VCaP (cell line): ENCODE measurements around the gene TMPRSS4.

ENCODE experiments used
- H3K27ac ChIP-seq: fragments of 450-650 bp; 2 replicates; pipeline ENCODE4 v1.5.1; 2017
- CTCF ChIP-seq: fragments of 450-650 bp; conservative IDR thresholded peaks from 2 replicates; pipeline ENCODE4 v1.5.1; 2017; ENCODE audit warnings: mild to moderate bottlenecking, moderate library complexity

Gene TMPRSS4

GRCh38 chr11:118164885-118165284, 88.0 kb downstream of the TMPRSS4 start:
- no peak overlapping the region for H3K27ac ChIP-seq
- TF ChIP-seq CTCF = no peak

DNA sequence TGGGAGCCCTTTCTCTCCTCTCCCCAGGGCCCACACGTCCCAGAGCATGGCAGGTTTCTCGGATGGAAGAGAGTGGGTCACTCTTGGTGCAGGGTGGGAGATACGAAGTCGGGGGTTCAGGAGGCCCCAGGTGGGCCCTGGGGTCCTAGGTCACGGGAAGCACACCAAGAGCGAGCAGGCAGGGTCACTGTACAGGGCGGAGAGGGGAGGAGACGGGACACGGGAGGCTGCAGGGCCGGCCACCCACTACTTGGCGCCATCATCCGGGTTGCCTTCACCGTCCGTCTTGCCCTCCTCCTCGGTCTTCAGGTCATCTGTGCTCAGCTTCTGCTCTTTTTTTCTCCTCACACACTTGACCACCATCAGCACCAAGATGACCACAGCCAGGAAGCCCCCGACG, 89.8 kb downstream of the TMPRSS4 start:
- no peak overlapping the region for H3K27ac ChIP-seq
- TF ChIP-seq CTCF = no peak

- H3K27ac ChIP-seq = no peak overlapping the region
- TF ChIP-seq CTCF = no peak
Observed at GRCh38 chr11:118167253-118167652, 90.4 kb downstream of the TMPRSS4 start.

DNA sequence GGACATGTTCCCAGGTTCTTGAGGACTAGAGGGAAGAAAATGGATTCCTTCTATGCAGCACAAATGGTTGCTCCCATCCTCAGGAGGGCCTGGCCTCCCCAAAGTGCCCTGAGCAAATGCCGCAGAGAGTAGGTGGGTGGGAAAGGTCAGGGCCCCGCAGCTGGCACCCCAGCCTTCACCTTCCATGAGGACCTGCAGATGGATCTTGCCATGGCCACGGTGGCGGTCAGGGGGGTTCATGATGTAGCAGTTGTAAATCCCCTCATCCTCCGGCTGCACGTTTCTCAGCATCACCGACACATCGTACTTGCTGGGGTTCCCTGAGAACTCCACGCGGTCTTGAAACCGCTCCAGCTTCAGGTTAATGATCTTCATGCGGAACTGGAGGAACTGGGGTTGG, 91.0 kb downstream of the TMPRSS4 start:
- H3K27ac ChIP-seq = no peak overlapping the region
- TF ChIP-seq CTCF = no peak

GRCh38 chr11:118168316-118168715, 91.4 kb downstream of the TMPRSS4 start:
- no peak for TF ChIP-seq CTCF
- no peak overlapping the region for H3K27ac ChIP-seq

- TF ChIP-seq CTCF = no peak
- H3K27ac ChIP-seq = no peak overlapping the region
Observed at GRCh38 chr11:118168751-118169150, 91.9 kb downstream of the TMPRSS4 start.

DNA sequence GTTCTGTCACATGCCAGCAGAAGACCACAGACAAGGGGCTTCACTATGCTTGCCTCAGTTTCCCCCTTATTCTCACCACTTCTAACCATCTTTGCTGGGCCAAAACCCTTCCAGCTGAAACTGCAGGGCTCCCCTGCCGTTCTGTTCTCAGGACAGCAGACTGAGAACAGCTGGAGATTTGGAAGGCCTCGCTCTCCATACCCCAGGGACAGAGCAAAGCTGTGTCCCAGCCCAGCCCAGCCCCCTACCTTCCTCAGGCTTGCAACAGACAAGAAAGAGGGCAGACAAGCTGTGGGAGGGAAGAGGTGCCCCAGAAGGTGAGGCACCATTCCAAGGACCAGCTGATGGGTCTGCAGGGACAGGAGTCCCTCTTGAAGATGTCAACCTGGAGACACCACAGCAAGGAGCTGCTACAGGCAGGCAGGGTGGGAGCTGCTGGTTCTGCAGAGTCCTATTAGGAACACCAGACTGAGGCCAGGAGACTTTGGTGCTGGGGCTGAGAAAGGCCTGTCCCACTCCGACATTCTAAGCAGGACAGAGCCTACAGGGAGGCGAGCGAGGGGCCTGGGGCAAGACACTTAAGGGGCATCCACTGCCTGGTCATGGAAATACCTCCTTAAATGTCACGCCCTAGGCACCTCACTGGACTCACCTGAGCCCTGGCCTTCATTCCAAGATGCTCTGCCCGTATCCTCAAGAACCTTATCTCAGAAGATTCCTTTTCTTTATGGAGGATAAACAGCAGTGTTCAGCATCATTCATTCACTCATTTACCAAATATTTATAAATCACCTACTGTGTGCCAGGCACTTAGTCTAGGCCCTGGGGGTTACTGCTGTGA, 92.6 kb downstream of the TMPRSS4 start:
- TF ChIP-seq CTCF = no peak
- no peak overlapping the region for H3K27ac ChIP-seq
